Measurements from ENCODE around the gene RTL10.

RTL10 gene

DNA sequence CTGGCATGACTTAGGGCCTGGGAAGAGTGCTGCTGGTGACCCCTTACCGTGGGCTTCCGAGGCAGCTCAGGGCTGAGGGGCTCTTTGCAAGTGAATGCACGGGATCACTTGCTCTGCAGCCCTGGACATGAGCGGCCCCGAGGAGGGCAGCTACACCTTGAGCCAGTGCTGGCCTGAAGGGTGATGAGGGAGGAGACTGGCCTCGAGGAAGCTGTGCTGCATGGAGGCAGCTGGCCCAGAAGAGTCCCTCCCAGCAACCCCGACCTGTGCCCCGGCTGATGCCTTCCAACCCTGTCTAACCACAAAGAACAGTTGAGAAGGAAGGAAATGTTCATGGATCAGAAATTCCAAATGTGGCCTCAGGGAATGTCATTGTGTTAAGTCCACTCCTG lies 48.9 kb downstream of the RTL10 start:
- ATAC-seq (ENCODE audit: low read depth) (peak; percentile 24), DNase-seq (ENCODE audit: low spot score) (no peak)
- no peaks in the 10 kb centered on the region for H3K36me3 ChIP-seq (ENCODE audit: low read depth)
- no peak overlapping the region for H3K4me3 ChIP-seq (ENCODE audit: severe bottlenecking)
- no peak for TF ChIP-seq CTCF (IDR thresholded peaks at IDR 0.05; ENCODE audit: poor library complexity, severe bottlenecking)
- H3K27me3 ChIP-seq (ENCODE audit: insufficient read depth, poor library complexity, severe bottlenecking), result no peaks in the 10 kb centered on the region
- H3K4me1 ChIP-seq (ENCODE audit: insufficient read depth, poor library complexity, severe bottlenecking), result peaks cover 28% of the 10 kb centered on the region
- no peaks in the 10 kb centered on the region for H3K9me3 ChIP-seq (ENCODE audit: severe bottlenecking)
- peak overlapping the region; percentile 93 for H3K27ac ChIP-seq (ENCODE audit: poor library complexity, severe bottlenecking)
